DND-41 (cell line): ENCODE results near the gene GDF11.

ENCODE experiments used
- ATAC-seq: fragments of 200-7000 bp; cut with Tn5 transposase; 3 replicates; pipeline ENCODE4 v1.9.1; 2021; ENCODE audit warnings: low read depth; ENCODE audit not compliant: insufficient read depth
- DNase-seq: peaks from one replicate; pipeline ENCODE4 v3.0.0-alpha.2; 2020
- H2AFZ ChIP-seq: 2 replicates; pipeline ENCODE4 v1.6.0; 2012; ENCODE audit warnings: low read depth, low read length
- H3K27ac ChIP-seq: 2 replicates; pipeline ENCODE4 v1.5.1; 2012; ENCODE audit warnings: low read length, inconsistent platforms
- H3K27me3 ChIP-seq: fragments of 200-600 bp; sonication (generic); 2 replicates; pipeline ENCODE4 v1.6.0; 2012; ENCODE audit warnings: low read length, mild to moderate bottlenecking, inconsistent platforms; ENCODE audit not compliant: insufficient read depth, poor library complexity
- H3K36me3 ChIP-seq: 2 replicates; pipeline ENCODE4 v1.5.1; 2012; ENCODE audit warnings: low read length, inconsistent platforms; ENCODE audit not compliant: insufficient read depth
- H3K4me1 ChIP-seq: 2 replicates; pipeline ENCODE4 v1.5.1; 2012; ENCODE audit warnings: mild to moderate bottlenecking, low read length; ENCODE audit not compliant: insufficient read depth
- H3K4me2 ChIP-seq: 2 replicates; pipeline ENCODE4 v1.6.0; 2012; ENCODE audit warnings: mild to moderate bottlenecking, moderate library complexity, low read length, inconsistent platforms; ENCODE audit not compliant: insufficient read depth
- H3K4me3 ChIP-seq, 2 experiments: fragments of 200-600 bp in 1 of 2; shearing (Covaris generic) in 1 of 2; 2 replicates each; pipeline ENCODE4 v1.5.1; 2012 to 2016; ENCODE audit warnings: inconsistent platforms in 2 of 2, low read length in 2 of 2, mild to moderate bottlenecking in 2 of 2, low read depth in 1 of 2, moderate library complexity in 1 of 2
- H3K79me2 ChIP-seq: 2 replicates; pipeline ENCODE4 v1.6.0; 2012; ENCODE audit warnings: low read length, inconsistent platforms; ENCODE audit not compliant: insufficient read depth
- H3K9ac ChIP-seq: 2 replicates; pipeline ENCODE4 v1.6.0; 2012; ENCODE audit warnings: low read depth, mild to moderate bottlenecking, inconsistent platforms, low read length, moderate library complexity
- H3K9me3 ChIP-seq: 2 replicates; pipeline ENCODE4 v1.5.1; 2012; ENCODE audit warnings: low read length, moderate library complexity, mild to moderate bottlenecking, inconsistent platforms; ENCODE audit not compliant: insufficient read depth, severe bottlenecking
- H4K20me1 ChIP-seq: 2 replicates; pipeline ENCODE4 v1.6.0; 2012; ENCODE audit warnings: low read length; ENCODE audit not compliant: insufficient read depth
- CTCF ChIP-seq: IDR thresholded peaks from 2 replicates; pipeline ENCODE4 v1.5.1; 2012; ENCODE audit warnings: borderline replicate concordance, low read length, moderate library complexity, mild to moderate bottlenecking; ENCODE audit not compliant: poor library complexity, severe bottlenecking; ENCODE audit errors: extremely low read depth
- EZH2 ChIP-seq: IDR thresholded peaks from 3 replicates; pipeline ENCODE4 v1.6.1; 2012; ENCODE audit warnings: borderline replicate concordance, low read depth, mild to moderate bottlenecking, moderate library complexity, low read length, inconsistent platforms; ENCODE audit not compliant: severe bottlenecking

Gene GDF11

GRCh38 chr12:55707841-55708694 lies 34.9 kb upstream of the GDF11 start, which contains the start of gene ITGA7:
Gene ITGA7, minus strand, starts transcription at chr12:55707904. Its CDS starts 222 bp downstream, at chr12:55707682.
- Histone ChIP-seq H3K27ac (no peak within 1 kb of the TSS), H3K4me2 (peak within 1 kb of the TSS; percentile 43), H4K20me1 (no peaks in the 10 kb centered on the region), H2AFZ (no peak within 1 kb of the TSS), H3K4me3 (no peak within 1 kb of the TSS; a peak in 1 of 4 replicates), H3K9me3 (no peaks in the 10 kb centered on the region), H3K4me1 (peaks cover 9% of the 10 kb centered on the region), H3K79me2 (no peaks in the 10 kb centered on the region), H3K27me3 (peaks cover 40% of the 10 kb centered on the region), H3K36me3 (no peaks in the 10 kb centered on the region), H3K9ac (no peak within 1 kb of the TSS)
- ATAC-seq (peak; percentile 66), DNase-seq (peak; percentile 32)
- TF ChIP-seq EZH2 (no peak), CTCF (no peak)

GRCh38 chr12:55708695-55709233 lies 34.2 kb upstream of the GDF11 start:
- no peak overlapping the region for H3K4me2 ChIP-seq
- H2AFZ ChIP-seq: no peak overlapping the region
- H3K9me3 ChIP-seq: no peaks in the 10 kb centered on the region
- no peaks in the 10 kb centered on the region for H3K36me3 ChIP-seq
- H3K79me2 ChIP-seq: no peaks in the 10 kb centered on the region
- ATAC-seq: no peak
- H3K27me3 ChIP-seq: peaks cover 40% of the 10 kb centered on the region
- H3K4me1 ChIP-seq: peaks cover 9% of the 10 kb centered on the region
- no peak overlapping the region for H3K9ac ChIP-seq
- no peak for DNase-seq
- TF ChIP-seq EZH2 (no peak), CTCF (no peak)
- H3K27ac ChIP-seq: no peak overlapping the region
- no peak overlapping the region for H3K4me3 ChIP-seq
- no peaks in the 10 kb centered on the region for H4K20me1 ChIP-seq

- no peak for TF ChIP-seq CTCF
- TF ChIP-seq EZH2: no peak
- H2AFZ ChIP-seq: no peak overlapping the region
- no peaks in the 10 kb centered on the region for H3K9me3 ChIP-seq
- no peak overlapping the region for H3K4me3 ChIP-seq
- H3K4me1 ChIP-seq: peaks cover 22% of the 10 kb centered on the region
- ATAC-seq (no peak), DNase-seq (no peak)
- no peak overlapping the region for H3K4me2 ChIP-seq
- H3K36me3 ChIP-seq: no peaks in the 10 kb centered on the region
- H3K79me2 ChIP-seq: peaks cover 7% of the 10 kb centered on the region
- no peak overlapping the region for H3K9ac ChIP-seq
- no peaks in the 10 kb centered on the region for H4K20me1 ChIP-seq
- H3K27ac ChIP-seq: no peak overlapping the region
- H3K27me3 ChIP-seq: peaks cover 26% of the 10 kb centered on the region
These were observed 31.0 kb upstream of the GDF11 start for GRCh38 chr12:55711786-55712553.
